COLO668 (cell line): ENCODE data around the gene POLDIP2.

Source experiments
- DNase-seq: peaks from one replicate; lab custom pipeline; 2025; ENCODE audit not compliant: unreplicated experiment; lab: John Stamatoyannopoulos, UW

POLDIP2 gene

GRCh38 chr17:28390563-28390962 lies 33.2 kb upstream of the POLDIP2 start:
- no peak for DNase-seq

- DNase-seq = no peak
These were observed 32.8 kb upstream of the POLDIP2 start for GRCh38 chr17:28390141-28390540.

GRCh38 chr17:28388106-28388505 lies 30.8 kb upstream of the POLDIP2 start:
- DNase-seq = no peak

GRCh38 chr17:28386391-28386790 lies 29.1 kb upstream of the POLDIP2 start:
- DNase-seq = no peak

GRCh38 chr17:28385406-28385805 lies 28.1 kb upstream of the POLDIP2 start:
- DNase-seq = peak; percentile 39

- peak; percentile 44 for DNase-seq
These were observed 27.7 kb upstream of the POLDIP2 start for GRCh38 chr17:28385037-28385400.

- DNase-seq = peak; percentile 73
These were observed 27.1 kb upstream of the POLDIP2 start for GRCh38 chr17:28384281-28385036.

GRCh38 chr17:28381141-28381825 lies 24.0 kb upstream of the POLDIP2 start:
- peak; percentile 2 for DNase-seq

GRCh38 chr17:28379814-28380801 lies 22.8 kb upstream of the POLDIP2 start:
- no peak for DNase-seq

GRCh38 chr17:28372945-28373274 lies 15.6 kb upstream of the POLDIP2 start:
- no peak for DNase-seq

GRCh38 chr17:28372203-28372944 lies 15.0 kb upstream of the POLDIP2 start:
- peak; percentile 55 for DNase-seq

- peak; percentile 70 for DNase-seq
These were observed 14.2 kb upstream of the POLDIP2 start, which contains the start of gene SARM1 for GRCh38 chr17:28371245-28372202. Gene SARM1 (plus strand): TSS chr17:28371694. CDS start chr17:28372033, 339 bp downstream.

GRCh38 chr17:28370744-28371103 lies 13.4 kb upstream of the POLDIP2 start:
- DNase-seq = no peak

GRCh38 chr17:28370035-28370743 lies 12.9 kb upstream of the POLDIP2 start, which contains the start of gene VTN:
Gene VTN (minus strand): TSS chr17:28370307. CDS start chr17:28370203, 104 bp downstream.
- peak; percentile 6 for DNase-seq

GRCh38 chr17:28369684-28370034 lies 12.3 kb upstream of the POLDIP2 start:
- peak; percentile 3 for DNase-seq

- DNase-seq = no peak
These were observed 11.8 kb upstream of the POLDIP2 start for GRCh38 chr17:28368915-28369683.

GRCh38 chr17:28368306-28368831 lies 11.0 kb upstream of the POLDIP2 start:
- no peak for DNase-seq
